ENCODE data around the gene PDLIM1. TPM values are rescaled to one million over a fixed set of nuclear protein-coding genes. Genes with fewer than 3 reads are reported as not detected.

Gene PDLIM1
- polyA plus RNA-seq, 3 donors from 2014 or later, result 38.9 to 72.9 (median 41.2) TPM

GRCh38 chr10:95260397-95260881 is 30.4 kb downstream of the PDLIM1 start:
- Mint-ChIP-seq H3K4me1 (no peaks in the 10 kb centered on the region), H3K36me3 (peaks cover 8 to 38% (median 34%) of the 10 kb centered on the region in 3 donors), H3K9me3 (no peaks in the 10 kb centered on the region), H3K4me3 (no peak overlapping the region), H3K27ac (no peak overlapping the region), H3K27me3 (ENCODE audit: low read depth in 3 of 3) (peaks cover 0 to 2% (median 0%) of the 10 kb centered on the region in 3 donors)
- no peak for DNase-seq

GRCh38 chr10:95257849-95258248 is 33.0 kb downstream of the PDLIM1 start:
- H3K27ac Mint-ChIP-seq, result peak overlapping the region in 1 of 6 donors; percentile 18
- H3K4me3 Mint-ChIP-seq, result no peak overlapping the region
- H3K27me3 Mint-ChIP-seq (ENCODE audit: low read depth in 3 of 3), result peaks cover 0 to 2% (median 0%) of the 10 kb centered on the region in 3 donors
- H3K9me3 Mint-ChIP-seq, result no peaks in the 10 kb centered on the region
- DNase-seq, result no peak
- H3K36me3 Mint-ChIP-seq, result peaks cover 5 to 25% (median 23%) of the 10 kb centered on the region in 3 donors
- H3K4me1 Mint-ChIP-seq, result peaks cover 0 to 10% of the 10 kb centered on the region in 2 donors

- peaks cover 0 to 10% of the 10 kb centered on the region in 2 donors for H3K4me1 Mint-ChIP-seq
- H3K27me3 Mint-ChIP-seq (ENCODE audit: low read depth in 3 of 3), result no peaks in the 10 kb centered on the region
- H3K27ac Mint-ChIP-seq, result peak overlapping the region in 1 of 6 donors; percentile 32
- H3K4me3 Mint-ChIP-seq, result no peak overlapping the region
- no peak for DNase-seq
- peaks cover 5 to 23% (median 23%) of the 10 kb centered on the region in 3 donors for H3K36me3 Mint-ChIP-seq
- H3K9me3 Mint-ChIP-seq, result no peaks in the 10 kb centered on the region
Observed at GRCh38 chr10:95256268-95256667, 34.5 kb downstream of the PDLIM1 start.

- Mint-ChIP-seq H3K27ac (peak overlapping the region in 1 of 6 donors; percentile 41), H3K36me3 (peaks cover 5 to 23% (median 20%) of the 10 kb centered on the region in 3 donors), H3K4me1 (peaks cover 0 to 10% of the 10 kb centered on the region in 2 donors), H3K27me3 (ENCODE audit: low read depth in 3 of 3) (no peaks in the 10 kb centered on the region), H3K4me3 (no peak overlapping the region), H3K9me3 (no peaks in the 10 kb centered on the region)
- no peak for DNase-seq
Observed at GRCh38 chr10:95254629-95255028, 36.2 kb downstream of the PDLIM1 start.

- H3K27ac Mint-ChIP-seq, result no peak overlapping the region
- H3K9me3 Mint-ChIP-seq, result no peaks in the 10 kb centered on the region
- peaks cover 5 to 18% (median 16%) of the 10 kb centered on the region in 3 donors for H3K36me3 Mint-ChIP-seq
- peaks cover 0 to 10% of the 10 kb centered on the region in 2 donors for H3K4me1 Mint-ChIP-seq
- no peaks in the 10 kb centered on the region for H3K27me3 Mint-ChIP-seq (ENCODE audit: low read depth in 3 of 3)
- H3K4me3 Mint-ChIP-seq, result no peak overlapping the region
- DNase-seq, result no peak
Observed at GRCh38 chr10:95253686-95254085, 37.1 kb downstream of the PDLIM1 start.

GRCh38 chr10:95253007-95253406 is 37.8 kb downstream of the PDLIM1 start:
- no peak for DNase-seq
- Mint-ChIP-seq H3K4me1 (peaks cover 0 to 10% of the 10 kb centered on the region in 2 donors), H3K27me3 (ENCODE audit: low read depth in 3 of 3) (peaks cover 0 to under 1% (median 0%) of the 10 kb centered on the region in 3 donors), H3K27ac (no peak overlapping the region), H3K4me3 (no peak overlapping the region), H3K9me3 (no peaks in the 10 kb centered on the region), H3K36me3 (peaks cover 5 to 14% (median 12%) of the 10 kb centered on the region in 3 donors)

- DNase-seq, result no peak
- peaks cover 0 to 17% of the 10 kb centered on the region in 2 donors for H3K4me1 Mint-ChIP-seq
- H3K27ac Mint-ChIP-seq, result no peak overlapping the region
- peaks cover 0 to 6% (median 2%) of the 10 kb centered on the region in 3 donors for H3K36me3 Mint-ChIP-seq
- no peaks in the 10 kb centered on the region for H3K9me3 Mint-ChIP-seq
- H3K4me3 Mint-ChIP-seq, result no peak overlapping the region
- peaks cover 0 to 2% (median 0%) of the 10 kb centered on the region in 3 donors for H3K27me3 Mint-ChIP-seq (ENCODE audit: low read depth in 3 of 3)
Observed at GRCh38 chr10:95250856-95251255, 39.9 kb downstream of the PDLIM1 start.

- DNase-seq, result no peak
- Mint-ChIP-seq H3K9me3 (no peaks in the 10 kb centered on the region), H3K4me1 (peaks cover 0 to 10% of the 10 kb centered on the region in 2 donors), H3K27me3 (ENCODE audit: low read depth in 3 of 3) (peaks cover 0 to 2% (median 0%) of the 10 kb centered on the region in 3 donors), H3K4me3 (no peak overlapping the region), H3K27ac (peak overlapping the region in 1 of 6 donors; percentile 46), H3K36me3 (no peaks in the 10 kb centered on the region)
Observed at GRCh38 chr10:95249467-95249866, 41.3 kb downstream of the PDLIM1 start.

GRCh38 chr10:95248989-95249388 is 41.8 kb downstream of the PDLIM1 start:
- no peak overlapping the region for H3K4me3 Mint-ChIP-seq
- peak overlapping the region in 1 of 6 donors; percentile 52 for H3K27ac Mint-ChIP-seq
- H3K27me3 Mint-ChIP-seq (ENCODE audit: low read depth in 3 of 3), result peaks cover 0 to 2% (median 0%) of the 10 kb centered on the region in 3 donors
- DNase-seq, result no peak
- peaks cover 0 to 7% of the 10 kb centered on the region in 2 donors for H3K4me1 Mint-ChIP-seq
- no peaks in the 10 kb centered on the region for H3K9me3 Mint-ChIP-seq
- no peaks in the 10 kb centered on the region for H3K36me3 Mint-ChIP-seq

GRCh38 chr10:95247881-95248583 is 42.8 kb downstream of the PDLIM1 start:
- Mint-ChIP-seq H3K9me3 (no peaks in the 10 kb centered on the region), H3K4me3 (no peak overlapping the region), H3K27me3 (ENCODE audit: low read depth in 3 of 3) (peaks cover 0 to 2% (median 0%) of the 10 kb centered on the region in 3 donors), H3K27ac (no peak overlapping the region), H3K4me1 (peaks cover 0 to 7% of the 10 kb centered on the region in 2 donors), H3K36me3 (peaks cover 0 to 4% (median 3%) of the 10 kb centered on the region in 3 donors)
- no peak for DNase-seq

- DNase-seq, result no peak
- peaks cover 0 to 7% of the 10 kb centered on the region in 2 donors for H3K4me1 Mint-ChIP-seq
- peak overlapping the region in 1 of 6 donors; percentile 29 for H3K27ac Mint-ChIP-seq
- H3K27me3 Mint-ChIP-seq (ENCODE audit: low read depth in 3 of 3), result peaks cover 0 to 2% (median under 1%) of the 10 kb centered on the region in 3 donors
- no peaks in the 10 kb centered on the region for H3K9me3 Mint-ChIP-seq
- H3K4me3 Mint-ChIP-seq, result no peak overlapping the region
- H3K36me3 Mint-ChIP-seq, result peaks cover 0 to 4% (median 3%) of the 10 kb centered on the region in 3 donors
Observed at GRCh38 chr10:95247200-95247880, 43.5 kb downstream of the PDLIM1 start.

- H3K9me3 Mint-ChIP-seq, result no peaks in the 10 kb centered on the region
- H3K27ac Mint-ChIP-seq, result no peak overlapping the region
Observed at GRCh38 chr10:95246582-95247051, 44.2 kb downstream of the PDLIM1 start.

GRCh38 chr10:95245425-95246055 is 45.3 kb downstream of the PDLIM1 start:
- Mint-ChIP-seq H3K4me3 (no peak overlapping the region), H3K4me1 (peaks cover 0 to 7% of the 10 kb centered on the region in 2 donors), H3K36me3 (peaks cover 0 to 8% (median 3%) of the 10 kb centered on the region in 3 donors), H3K27me3 (ENCODE audit: low read depth in 3 of 3) (peaks cover 0 to 2% (median 2%) of the 10 kb centered on the region in 3 donors), H3K27ac (no peak overlapping the region), H3K9me3 (no peaks in the 10 kb centered on the region)
- DNase-seq, result no peak

More at GRCh38 chr10:95246582-95247051, 44.2 kb downstream of the PDLIM1 start:
- peak; percentile 44 to 64 (median 60) for DNase-seq
- Mint-ChIP-seq H3K27me3 (ENCODE audit: low read depth in 3 of 3) (peaks cover 0 to 2% (median 2%) of the 10 kb centered on the region in 3 donors), H3K36me3 (peaks cover 0 to 4% (median 3%) of the 10 kb centered on the region in 3 donors), H3K4me3 (no peak overlapping the region), H3K4me1 (peaks cover 0 to 7% of the 10 kb centered on the region in 2 donors)

Data from immature natural killer cell (primary cell).